ENCODE data around the gene FAM171A1. TPM values are rescaled to one million over a fixed set of nuclear protein-coding genes. Genes with fewer than 3 reads are reported as not detected.

FAM171A1 gene
- total RNA-seq, 1 donor from 2014 or later, result 51.9 TPM

DNA sequence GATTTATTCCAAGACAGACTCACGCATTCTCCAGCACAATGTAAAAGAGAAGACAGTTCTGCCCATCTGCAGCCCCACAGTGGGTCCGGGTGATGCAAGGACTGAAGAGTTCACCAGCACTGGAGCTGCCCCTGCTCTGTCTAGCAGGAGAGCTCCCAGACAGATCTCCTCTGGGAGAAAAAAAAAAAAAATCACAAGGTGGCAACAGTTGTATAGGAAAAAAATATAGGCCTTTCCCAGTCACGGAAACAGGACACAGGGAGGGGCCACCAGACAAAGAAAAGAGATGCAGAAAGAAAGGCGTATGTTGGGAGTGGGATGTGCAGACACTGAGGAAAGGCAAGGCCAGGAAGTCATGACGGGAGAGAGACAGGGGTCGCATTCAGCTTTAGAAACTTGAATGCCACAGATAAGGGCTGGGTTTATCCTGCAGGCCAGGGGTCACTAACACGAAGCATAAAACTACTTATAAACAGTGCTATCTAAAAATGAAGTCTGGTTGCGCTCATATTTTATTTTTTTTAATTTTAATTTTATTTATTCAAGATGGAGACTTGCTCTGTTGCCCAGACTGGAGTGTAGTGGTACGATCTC lies 54.1 kb downstream of the FAM171A1 start:
- TF ChIP-seq, protein P1, sequence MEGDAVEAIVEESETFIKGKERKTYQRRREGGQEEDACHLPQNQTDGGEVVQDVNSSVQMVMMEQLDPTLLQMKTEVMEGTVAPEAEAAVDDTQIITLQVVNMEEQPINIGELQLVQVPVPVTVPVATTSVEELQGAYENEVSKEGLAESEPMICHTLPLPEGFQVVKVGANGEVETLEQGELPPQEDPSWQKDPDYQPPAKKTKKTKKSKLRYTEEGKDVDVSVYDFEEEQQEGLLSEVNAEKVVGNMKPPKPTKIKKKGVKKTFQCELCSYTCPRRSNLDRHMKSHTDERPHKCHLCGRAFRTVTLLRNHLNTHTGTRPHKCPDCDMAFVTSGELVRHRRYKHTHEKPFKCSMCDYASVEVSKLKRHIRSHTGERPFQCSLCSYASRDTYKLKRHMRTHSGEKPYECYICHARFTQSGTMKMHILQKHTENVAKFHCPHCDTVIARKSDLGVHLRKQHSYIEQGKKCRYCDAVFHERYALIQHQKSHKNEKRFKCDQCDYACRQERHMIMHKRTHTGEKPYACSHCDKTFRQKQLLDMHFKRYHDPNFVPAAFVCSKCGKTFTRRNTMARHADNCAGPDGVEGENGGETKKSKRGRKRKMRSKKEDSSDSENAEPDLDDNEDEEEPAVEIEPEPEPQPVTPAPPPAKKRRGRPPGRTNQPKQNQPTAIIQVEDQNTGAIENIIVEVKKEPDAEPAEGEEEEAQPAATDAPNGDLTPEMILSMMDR (IDR thresholded peaks at IDR 0.05; ENCODE audit: insufficient read depth, low read depth, low read length), result no peak
- TF ChIP-seq EZH2 (IDR thresholded peaks at IDR 0.05; ENCODE audit: insufficient read depth, low read length), result no peak
- H3K4me1 Mint-ChIP-seq (ENCODE audit: low read depth, unreplicated experiment), result peaks cover 36% of the 10 kb centered on the region
- H3K4me2 ChIP-seq (ENCODE audit: low read length), result no peak overlapping the region
- no peak overlapping the region for H3K27ac ChIP-seq (ENCODE audit: low read depth, low read length)
- no peak overlapping the region for H3K4me3 ChIP-seq (ENCODE audit: insufficient read depth, low read depth, low read length)
- peaks cover 19% of the 10 kb centered on the region for H3K4me1 ChIP-seq (ENCODE audit: insufficient read depth, low read length)
- no peak for DNase-seq (ENCODE audit: low read depth)
- no peaks in the 10 kb centered on the region for H3K9me3 ChIP-seq (ENCODE audit: insufficient read depth, low read depth, low read length)
- H3K27me3 ChIP-seq (ENCODE audit: insufficient read depth, low read length), result no peaks in the 10 kb centered on the region
- FAIRE-seq, result no peak
- peaks cover 10% of the 10 kb centered on the region for H3K36me3 Mint-ChIP-seq (ENCODE audit: low read depth, unreplicated experiment)
- H3K4me3 Mint-ChIP-seq (ENCODE audit: unreplicated experiment), result no peak overlapping the region
- peaks cover 44% of the 10 kb centered on the region for H3K79me2 ChIP-seq (ENCODE audit: insufficient read depth, low read length)
- H3K9me3 Mint-ChIP-seq (ENCODE audit: unreplicated experiment), result no peaks in the 10 kb centered on the region
- H3K27me3 Mint-ChIP-seq (ENCODE audit: low read depth, unreplicated experiment), result no peaks in the 10 kb centered on the region
- no peak overlapping the region for H2AFZ ChIP-seq (ENCODE audit: low read depth, low read length)
- no peak overlapping the region for H3K9ac ChIP-seq (ENCODE audit: low read length)
- H3K36me3 ChIP-seq (ENCODE audit: insufficient read depth, low read length), result no peaks in the 10 kb centered on the region
- H4K20me1 ChIP-seq (ENCODE audit: insufficient read depth, low read length), result peaks cover 63% of the 10 kb centered on the region
- H3K27ac Mint-ChIP-seq (ENCODE audit: unreplicated experiment), result no peak overlapping the region

- H4K20me1 ChIP-seq (ENCODE audit: insufficient read depth, low read length), result peaks cover 63% of the 10 kb centered on the region
- FAIRE-seq (no peak), DNase-seq (ENCODE audit: low read depth) (no peak)
- no peak overlapping the region for H3K4me3 ChIP-seq (ENCODE audit: insufficient read depth, low read depth, low read length)
- H3K4me3 Mint-ChIP-seq (ENCODE audit: unreplicated experiment), result no peak overlapping the region
- no peaks in the 10 kb centered on the region for H3K27me3 Mint-ChIP-seq (ENCODE audit: low read depth, unreplicated experiment)
- H2AFZ ChIP-seq (ENCODE audit: low read depth, low read length), result no peak overlapping the region
- no peaks in the 10 kb centered on the region for H3K27me3 ChIP-seq (ENCODE audit: insufficient read depth, low read length)
- H3K79me2 ChIP-seq (ENCODE audit: insufficient read depth, low read length), result peaks cover 44% of the 10 kb centered on the region
- no peak overlapping the region for H3K27ac ChIP-seq (ENCODE audit: low read depth, low read length)
- no peak overlapping the region for H3K9ac ChIP-seq (ENCODE audit: low read length)
- no peaks in the 10 kb centered on the region for H3K9me3 Mint-ChIP-seq (ENCODE audit: unreplicated experiment)
- H3K4me2 ChIP-seq (ENCODE audit: low read length), result no peak overlapping the region
- H3K4me1 ChIP-seq (ENCODE audit: insufficient read depth, low read length), result peaks cover 16% of the 10 kb centered on the region
- H3K4me1 Mint-ChIP-seq (ENCODE audit: low read depth, unreplicated experiment), result peaks cover 30% of the 10 kb centered on the region
- TF ChIP-seq, protein P1 (IDR thresholded peaks at IDR 0.05; ENCODE audit: insufficient read depth, low read depth, low read length), result no peak
- TF ChIP-seq EZH2 (IDR thresholded peaks at IDR 0.05; ENCODE audit: insufficient read depth, low read length), result no peak
- no peaks in the 10 kb centered on the region for H3K36me3 ChIP-seq (ENCODE audit: insufficient read depth, low read length)
- H3K36me3 Mint-ChIP-seq (ENCODE audit: low read depth, unreplicated experiment), result peaks cover 10% of the 10 kb centered on the region
- H3K9me3 ChIP-seq (ENCODE audit: insufficient read depth, low read depth, low read length), result no peaks in the 10 kb centered on the region
- no peak overlapping the region for H3K27ac Mint-ChIP-seq (ENCODE audit: unreplicated experiment)
Measured at GRCh38 chr10:15316145-15316544, 54.9 kb downstream of the FAM171A1 start.

DNA sequence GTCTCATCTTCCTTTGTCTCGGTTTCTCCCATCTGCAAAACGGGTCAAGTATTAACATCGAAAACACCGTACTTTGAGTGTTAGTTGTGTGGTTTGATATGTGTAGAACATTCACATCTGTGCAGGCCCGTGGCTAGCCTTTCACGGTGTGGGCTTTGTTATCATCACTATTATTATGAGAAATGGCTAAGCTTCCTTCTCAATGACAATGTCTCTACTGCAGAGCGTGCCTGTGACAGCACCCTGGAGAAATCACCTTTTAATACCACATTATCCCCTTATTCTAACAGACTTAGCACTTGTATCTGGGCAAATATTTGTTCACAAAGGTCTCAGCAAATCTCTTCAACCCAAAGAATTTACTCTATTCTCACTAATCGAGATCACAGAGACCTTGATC lies 55.8 kb downstream of the FAM171A1 start:
- peaks cover 70% of the 10 kb centered on the region for H4K20me1 ChIP-seq (ENCODE audit: insufficient read depth, low read length)
- no peaks in the 10 kb centered on the region for H3K27me3 ChIP-seq (ENCODE audit: insufficient read depth, low read length)
- H3K9me3 ChIP-seq (ENCODE audit: insufficient read depth, low read depth, low read length), result no peaks in the 10 kb centered on the region
- Mint-ChIP-seq H3K4me1 (ENCODE audit: low read depth, unreplicated experiment) (peaks cover 21% of the 10 kb centered on the region), H3K4me3 (ENCODE audit: unreplicated experiment) (no peak overlapping the region), H3K27ac (ENCODE audit: unreplicated experiment) (no peak overlapping the region), H3K27me3 (ENCODE audit: low read depth, unreplicated experiment) (no peaks in the 10 kb centered on the region), H3K36me3 (ENCODE audit: low read depth, unreplicated experiment) (peaks cover 10% of the 10 kb centered on the region), H3K9me3 (ENCODE audit: unreplicated experiment) (no peaks in the 10 kb centered on the region)
- FAIRE-seq (no peak), DNase-seq (ENCODE audit: low read depth) (no peak)
- no peak for TF ChIP-seq EZH2 (IDR thresholded peaks at IDR 0.05; ENCODE audit: insufficient read depth, low read length)
- TF ChIP-seq, protein P1 (IDR thresholded peaks at IDR 0.05; ENCODE audit: insufficient read depth, low read depth, low read length), result no peak
- no peak overlapping the region for H3K27ac ChIP-seq (ENCODE audit: low read depth, low read length)
- H2AFZ ChIP-seq (ENCODE audit: low read depth, low read length), result no peak overlapping the region
- no peak overlapping the region for H3K4me3 ChIP-seq (ENCODE audit: insufficient read depth, low read depth, low read length)
- H3K4me2 ChIP-seq (ENCODE audit: low read length), result no peak overlapping the region
- H3K36me3 ChIP-seq (ENCODE audit: insufficient read depth, low read length), result no peaks in the 10 kb centered on the region
- H3K4me1 ChIP-seq (ENCODE audit: insufficient read depth, low read length), result peaks cover 11% of the 10 kb centered on the region
- no peak overlapping the region for H3K9ac ChIP-seq (ENCODE audit: low read length)
- H3K79me2 ChIP-seq (ENCODE audit: insufficient read depth, low read length), result peaks cover 51% of the 10 kb centered on the region

All from astrocyte (in vitro differentiated cells and primary cell).